ENCODE data around the gene RRP36.
A peak's percentile ranks its signal among the peaks of the same experiment; 100 is the strongest.

The RRP36 gene

GRCh38 chr6:43007126-43007525 is 14.3 kb upstream of the RRP36 start:
- DNase-seq (ENCODE audit: low spot score) = no peak

- peak; percentile 27 for DNase-seq (ENCODE audit: low spot score)
Measured at GRCh38 chr6:43009124-43009523, 12.3 kb upstream of the RRP36 start.

GRCh38 chr6:43011207-43011606 is 10.2 kb upstream of the RRP36 start:
- no peak for DNase-seq (ENCODE audit: low spot score)

- DNase-seq (ENCODE audit: low spot score) = no peak
Measured at GRCh38 chr6:43012364-43012763, 9.1 kb upstream of the RRP36 start.

- DNase-seq (ENCODE audit: low spot score) = no peak
Measured at GRCh38 chr6:43013097-43013842, 8.2 kb upstream of the RRP36 start.

GRCh38 chr6:43013843-43014433 is 7.5 kb upstream of the RRP36 start, which contains the start of the genes KLHDC3 and MEA1:
KLHDC3 (plus strand) TSS chr6:43014249; CDS start chr6:43017193, 2,944 bp downstream.
MEA1 (minus strand) TSS chr6:43013946; CDS start chr6:43013813, 133 bp downstream.
- DNase-seq (ENCODE audit: low spot score) = peak; percentile 99

- DNase-seq (ENCODE audit: low spot score) = no peak
Measured at GRCh38 chr6:43014434-43014909, 7.0 kb upstream of the RRP36 start.

GRCh38 chr6:43016176-43016942 is 5.1 kb upstream of the RRP36 start:
- DNase-seq (ENCODE audit: low spot score) = no peak

GRCh38 chr6:43016943-43017334 is 4.5 kb upstream of the RRP36 start:
- no peak for DNase-seq (ENCODE audit: low spot score)

GRCh38 chr6:43019152-43019551 is 2.3 kb upstream of the RRP36 start:
- no peak for DNase-seq (ENCODE audit: low spot score)

GRCh38 chr6:43020052-43020705 is 1.2 kb upstream of the RRP36 start:
- no peak for DNase-seq (ENCODE audit: low spot score)

GRCh38 chr6:43020847-43021246 is 576 bp upstream of the RRP36 start:
- no peak for DNase-seq (ENCODE audit: low spot score)

- DNase-seq (ENCODE audit: low spot score) = no peak
Measured at GRCh38 chr6:43024436-43024835, 3.0 kb downstream of the RRP36 start.

GRCh38 chr6:43026365-43026764 is 4.9 kb downstream of the RRP36 start:
- no peak for DNase-seq (ENCODE audit: low spot score)

GRCh38 chr6:43029120-43029519 is 7.7 kb downstream of the RRP36 start:
- no peak for DNase-seq (ENCODE audit: low spot score)

- DNase-seq (ENCODE audit: low spot score) = no peak
Measured at GRCh38 chr6:43032326-43032725, 10.9 kb downstream of the RRP36 start.

- DNase-seq (ENCODE audit: low spot score) = no peak
Measured at GRCh38 chr6:43033496-43034189, 12.2 kb downstream of the RRP36 start.

- DNase-seq (ENCODE audit: low spot score) = no peak
Measured at GRCh38 chr6:43034190-43034525, 12.7 kb downstream of the RRP36 start.

- no peak for DNase-seq (ENCODE audit: low spot score)
Measured at GRCh38 chr6:43035495-43036194, 14.2 kb downstream of the RRP36 start.

- no peak for DNase-seq (ENCODE audit: low spot score)
Measured at GRCh38 chr6:43036712-43037111, 15.3 kb downstream of the RRP36 start.

- DNase-seq (ENCODE audit: low spot score) = no peak
Measured at GRCh38 chr6:43037197-43037596, 15.8 kb downstream of the RRP36 start.

Measured in SW480 (cell line).